Measurements from ENCODE around the gene RTL1. TPM values are rescaled to one million over a fixed set of nuclear protein-coding genes. Genes with fewer than 3 reads are reported as not detected.

The RTL1 gene
- total RNA-seq, 1 donor from 2014 or later: not detected

DNA sequence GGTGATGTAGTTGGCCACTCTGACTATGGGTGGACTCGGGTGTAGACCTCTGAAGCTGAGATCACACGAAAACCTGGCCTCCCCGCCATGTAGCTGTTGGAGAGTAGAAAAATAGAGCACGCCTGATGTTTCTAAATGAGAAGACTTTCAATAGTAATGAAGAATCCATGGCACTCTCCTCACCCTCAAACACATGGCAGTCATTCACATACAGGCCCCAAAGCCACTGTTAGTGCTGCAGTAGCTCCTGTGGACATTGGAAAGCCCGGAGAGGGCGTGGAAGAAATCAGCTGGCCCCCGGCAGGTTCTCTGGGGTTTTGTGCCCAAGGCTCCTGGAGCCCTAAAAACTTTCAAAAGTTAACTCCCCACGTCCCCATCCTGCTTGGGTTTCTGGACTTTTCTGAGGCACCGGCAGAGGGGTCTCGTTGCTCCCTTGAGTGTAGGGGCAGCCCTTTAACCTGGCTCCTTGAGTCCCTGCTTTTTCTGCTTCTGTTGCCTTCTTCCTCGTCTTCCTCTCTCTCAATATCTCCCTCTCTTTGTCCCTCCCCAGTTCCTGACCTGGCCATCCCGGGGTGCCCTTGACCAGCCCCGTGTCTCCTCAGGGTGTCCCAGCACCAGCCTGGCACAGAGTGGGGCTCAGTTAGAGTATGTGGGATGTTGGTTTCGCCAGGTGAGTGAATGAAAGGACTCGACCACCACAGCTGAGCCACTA is 69.3 kb downstream of the RTL1 start:
- H3K4me1 Mint-ChIP-seq: no peaks in the 10 kb centered on the region

DNA sequence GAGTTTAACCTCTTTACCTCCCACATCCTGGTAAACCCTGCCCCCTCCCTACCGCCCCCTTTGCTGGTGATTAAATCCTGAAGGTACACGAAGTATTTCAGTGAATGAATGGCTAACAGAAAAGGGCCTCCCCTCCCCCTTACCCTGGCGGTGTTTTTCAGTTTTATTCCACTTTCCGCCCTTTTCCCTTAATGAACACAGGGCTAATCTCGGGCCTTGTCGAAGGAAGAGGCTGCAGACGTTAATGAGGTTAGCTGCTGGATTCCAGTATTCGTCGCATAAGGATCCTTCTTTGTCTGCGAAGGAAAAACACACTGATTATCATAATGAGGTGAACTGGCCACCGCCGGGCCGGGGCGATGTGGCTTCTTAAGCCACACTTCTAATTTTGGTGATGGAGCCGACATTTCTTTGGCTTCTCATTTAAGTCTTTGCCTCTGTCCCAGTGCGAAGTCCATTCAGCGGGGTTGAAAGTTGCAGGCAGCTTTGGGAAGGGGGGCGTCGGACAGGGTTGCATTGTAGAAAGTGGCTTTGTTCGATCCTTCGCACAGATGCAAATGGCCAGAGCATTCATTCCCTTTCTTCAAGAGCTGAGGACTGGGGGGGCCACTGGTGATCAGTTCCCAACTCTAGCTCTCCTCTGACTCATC is 71.1 kb downstream of the RTL1 start:
- DNase-seq (no peak), ATAC-seq (ENCODE audit: low read depth) (no peak)
- POLR2A ChIA-PET: no interaction called here
- Mint-ChIP-seq H3K9me3 (peaks cover 6% of the 10 kb centered on the region), H3K4me3 (no peak overlapping the region), H3K27ac (no peak overlapping the region), H3K36me3 (ENCODE audit: low read depth) (no peaks in the 10 kb centered on the region), H3K27me3 (peaks cover 6% of the 10 kb centered on the region), H3K4me1 (no peaks in the 10 kb centered on the region)
- TF ChIP-seq, protein P1, sequence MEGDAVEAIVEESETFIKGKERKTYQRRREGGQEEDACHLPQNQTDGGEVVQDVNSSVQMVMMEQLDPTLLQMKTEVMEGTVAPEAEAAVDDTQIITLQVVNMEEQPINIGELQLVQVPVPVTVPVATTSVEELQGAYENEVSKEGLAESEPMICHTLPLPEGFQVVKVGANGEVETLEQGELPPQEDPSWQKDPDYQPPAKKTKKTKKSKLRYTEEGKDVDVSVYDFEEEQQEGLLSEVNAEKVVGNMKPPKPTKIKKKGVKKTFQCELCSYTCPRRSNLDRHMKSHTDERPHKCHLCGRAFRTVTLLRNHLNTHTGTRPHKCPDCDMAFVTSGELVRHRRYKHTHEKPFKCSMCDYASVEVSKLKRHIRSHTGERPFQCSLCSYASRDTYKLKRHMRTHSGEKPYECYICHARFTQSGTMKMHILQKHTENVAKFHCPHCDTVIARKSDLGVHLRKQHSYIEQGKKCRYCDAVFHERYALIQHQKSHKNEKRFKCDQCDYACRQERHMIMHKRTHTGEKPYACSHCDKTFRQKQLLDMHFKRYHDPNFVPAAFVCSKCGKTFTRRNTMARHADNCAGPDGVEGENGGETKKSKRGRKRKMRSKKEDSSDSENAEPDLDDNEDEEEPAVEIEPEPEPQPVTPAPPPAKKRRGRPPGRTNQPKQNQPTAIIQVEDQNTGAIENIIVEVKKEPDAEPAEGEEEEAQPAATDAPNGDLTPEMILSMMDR (IDR thresholded peaks at IDR 0.05): no peak
- CTCF ChIA-PET: no interaction called here
- intact Hi-C loops (cut with micrococcal nuclease): no loop called here

More for the DNA sequence above, 69.3 kb downstream of the RTL1 start:
- DNase-seq (no peak), ATAC-seq (ENCODE audit: low read depth) (no peak)
- no peak overlapping the region for H3K4me3 Mint-ChIP-seq
- intact Hi-C loops (cut with micrococcal nuclease): no loop called here
- TF ChIP-seq, protein P1 (IDR thresholded peaks at IDR 0.05): no peak
- H3K27me3 Mint-ChIP-seq: no peaks in the 10 kb centered on the region
- no peaks in the 10 kb centered on the region for H3K36me3 Mint-ChIP-seq (ENCODE audit: low read depth)
- ChIA-PET CTCF (no interaction called here), POLR2A (no interaction called here)
- no peak overlapping the region for H3K27ac Mint-ChIP-seq
- H3K9me3 Mint-ChIP-seq: no peaks in the 10 kb centered on the region

DNA sequence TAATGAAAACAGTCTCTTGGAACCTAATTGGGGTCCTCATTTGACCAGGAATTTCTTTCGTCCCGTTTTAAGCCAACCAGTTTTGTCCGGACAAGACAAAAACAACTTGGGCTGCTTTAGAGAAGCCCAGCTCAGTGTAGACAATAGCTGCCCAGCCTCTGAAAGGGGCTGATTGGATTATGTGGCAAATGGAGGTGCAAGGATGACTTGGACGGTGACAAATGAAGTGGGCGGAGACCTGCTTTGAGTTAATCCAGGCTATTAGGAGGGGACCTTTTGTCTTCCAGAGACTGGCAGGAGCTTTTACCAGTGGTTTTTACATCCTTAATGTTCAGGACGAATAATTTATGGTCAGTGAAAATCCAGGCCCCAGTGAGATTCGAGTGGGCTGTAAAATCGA is 72.8 kb downstream of the RTL1 start:
- TF ChIP-seq, protein P1 (IDR thresholded peaks at IDR 0.05): no peak
- no peak overlapping the region for H3K27ac Mint-ChIP-seq
- DNase-seq (no peak), ATAC-seq (ENCODE audit: low read depth) (no peak)
- H3K4me1 Mint-ChIP-seq: no peaks in the 10 kb centered on the region
- ChIA-PET POLR2A (no interaction called here), CTCF (no interaction called here)
- peaks cover 8% of the 10 kb centered on the region for H3K27me3 Mint-ChIP-seq
- H3K9me3 Mint-ChIP-seq: peaks cover 8% of the 10 kb centered on the region
- no peaks in the 10 kb centered on the region for H3K36me3 Mint-ChIP-seq (ENCODE audit: low read depth)
- intact Hi-C loops (cut with micrococcal nuclease): no loop called here
- no peak overlapping the region for H3K4me3 Mint-ChIP-seq

Other genes with a start within 250 kb of the RTL1 start
- gene DLK1, start 176.8 kb downstream of the RTL1 start, total RNA-seq: not detected in 2 replicates
- not detected in 2 replicates for gene MEG3, start 77.6 kb downstream of the RTL1 start, total RNA-seq

All from activated B cell treated with CpG ODN at 0.5 μM for 24 hours (primary cell).